ENCODE measurements around the gene PABPN1L.

DNA sequence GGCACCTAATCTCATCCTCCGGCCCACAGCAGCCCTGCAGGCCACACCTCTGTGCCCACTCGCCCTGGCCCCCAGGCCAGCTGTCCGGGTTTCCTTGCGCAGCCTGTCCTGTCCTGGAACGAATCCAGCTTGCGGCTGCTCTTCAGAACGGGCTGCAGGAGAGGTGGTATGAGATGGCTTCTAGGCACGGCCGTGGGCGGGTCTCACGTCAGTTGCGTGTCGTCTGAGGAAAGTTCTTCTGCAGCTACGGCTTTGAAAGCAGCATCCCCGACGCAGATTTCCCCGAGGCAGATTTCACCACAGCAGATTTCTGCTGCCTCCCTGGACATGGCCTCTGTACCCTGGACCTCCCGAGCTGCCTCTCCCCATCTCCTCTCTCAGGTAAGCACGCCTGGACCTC is 27.9 kb downstream of the PABPN1L start:
- TF ChIP-seq, protein P1, sequence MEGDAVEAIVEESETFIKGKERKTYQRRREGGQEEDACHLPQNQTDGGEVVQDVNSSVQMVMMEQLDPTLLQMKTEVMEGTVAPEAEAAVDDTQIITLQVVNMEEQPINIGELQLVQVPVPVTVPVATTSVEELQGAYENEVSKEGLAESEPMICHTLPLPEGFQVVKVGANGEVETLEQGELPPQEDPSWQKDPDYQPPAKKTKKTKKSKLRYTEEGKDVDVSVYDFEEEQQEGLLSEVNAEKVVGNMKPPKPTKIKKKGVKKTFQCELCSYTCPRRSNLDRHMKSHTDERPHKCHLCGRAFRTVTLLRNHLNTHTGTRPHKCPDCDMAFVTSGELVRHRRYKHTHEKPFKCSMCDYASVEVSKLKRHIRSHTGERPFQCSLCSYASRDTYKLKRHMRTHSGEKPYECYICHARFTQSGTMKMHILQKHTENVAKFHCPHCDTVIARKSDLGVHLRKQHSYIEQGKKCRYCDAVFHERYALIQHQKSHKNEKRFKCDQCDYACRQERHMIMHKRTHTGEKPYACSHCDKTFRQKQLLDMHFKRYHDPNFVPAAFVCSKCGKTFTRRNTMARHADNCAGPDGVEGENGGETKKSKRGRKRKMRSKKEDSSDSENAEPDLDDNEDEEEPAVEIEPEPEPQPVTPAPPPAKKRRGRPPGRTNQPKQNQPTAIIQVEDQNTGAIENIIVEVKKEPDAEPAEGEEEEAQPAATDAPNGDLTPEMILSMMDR (IDR thresholded peaks at IDR 0.05): no peak
- TF ChIP-seq POLR2A (IDR thresholded peaks at IDR 0.05): no peak

All from right lobe of liver (tissue), 4 donors.